Loucy (cell line): ENCODE data around the gene NRM.

ENCODE experiments used
- CTCF ChIP-seq: fragments of 200-600 bp; sonication (generic); conservative IDR thresholded peaks from 2 replicates; pipeline ENCODE4 v1.5.1; 2014; ENCODE audit warnings: mild to moderate bottlenecking, antibody characterized with exemption, low read length
- EZH2phosphoT487 ChIP-seq: fragments of 200-600 bp; IDR thresholded peaks from 2 replicates; pipeline ENCODE4 v1.6.1; 2018; ENCODE audit warnings: antibody characterized with exemption, mild to moderate bottlenecking, moderate library complexity, borderline replicate concordance

GRCh38 chr6:30700340-30700739, 9.6 kb upstream of the NRM start:
- TF ChIP-seq CTCF = no peak
- no peak for TF ChIP-seq EZH2phosphoT487
